MG63 (cell line): ENCODE data around the gene HTN1. TPM values are rescaled to one million over a fixed set of nuclear protein-coding genes. Genes with fewer than 3 reads are reported as not detected.

ENCODE experiments used
- total RNA-seq: library from RNA; depleted of rRNA; stranded (reverse); fragments of >200 nt; shearing (Covaris generic); gene quantifications from 2 replicates; pipeline ENCODE4 v1.2.3, GENCODE V29; 2014; ENCODE audit warnings: low replicate concordance; rRNA removed

The HTN1 gene
- total RNA-seq, 1 experiment from 2014 or later = not detected

Other genes with a start within 250 kb of the HTN1 start
- gene SULT1E1, start 190.3 kb upstream of the HTN1 start, total RNA-seq = not detected in 2 replicates
- gene CSN1S1, start 119.4 kb upstream of the HTN1 start, total RNA-seq = not detected in 2 replicates
- gene CSN2, start 84.7 kb upstream of the HTN1 start, total RNA-seq = not detected in 2 replicates
- not detected in 2 replicates for gene STATH, start 54.5 kb upstream of the HTN1 start, total RNA-seq
- gene HTN3, start 22.0 kb upstream of the HTN1 start, total RNA-seq = not detected in 2 replicates
- gene PRR27, start 103.8 kb downstream of the HTN1 start, total RNA-seq = not detected in 2 replicates
- gene ODAM, start 145.3 kb downstream of the HTN1 start, total RNA-seq = not detected in 2 replicates
- gene FDCSP, start 175.7 kb downstream of the HTN1 start, total RNA-seq = not detected in 2 replicates
- gene CSN3, start 192.2 kb downstream of the HTN1 start, total RNA-seq = not detected in 2 replicates